Cardiac muscle cell (in vitro differentiated cells and primary cell): ENCODE data around the gene WDFY2. TPM values are rescaled to one million over a fixed set of nuclear protein-coding genes. Genes with fewer than 3 reads are reported as not detected.

Experiments
- DNase-seq, 2 donors: peaks; one replicate each; pipeline versions ENCODE4 v3.0.0 to v3.0.0-alpha.2; 2010 to 2017; ENCODE audit warnings: low read depth in 1 of 2, low spot score in 1 of 2
- H3K27ac ChIP-seq: fragments of 200-600 bp; sonication (generic); 2 replicates; pipeline ENCODE4 v1.5.1; 2016
- H3K27me3 ChIP-seq: fragments of 200-600 bp; sonication (generic); 2 replicates; pipeline ENCODE4 v1.6.0; 2016; ENCODE audit warnings: control low read depth
- H3K36me3 ChIP-seq: fragments of 200-600 bp; sonication (generic); 2 replicates; pipeline ENCODE4 v1.5.1; 2016; ENCODE audit warnings: control low read depth
- H3K4me1 ChIP-seq: fragments of 200-600 bp; sonication (generic); 2 replicates; pipeline ENCODE4 v1.8.1; 2017; ENCODE audit warnings: low read depth, mild to moderate bottlenecking, mixed run types
- H3K4me3 ChIP-seq: fragments of 200-600 bp; sonication (generic); 2 replicates; pipeline ENCODE4 v1.5.1; 2016; ENCODE audit warnings: mild to moderate bottlenecking
- H3K9me3 ChIP-seq: fragments of 200-600 bp; sonication (generic); 2 replicates; pipeline ENCODE4 v1.5.1; 2017; ENCODE audit warnings: low read depth, mild to moderate bottlenecking, control low read depth
- polyA plus RNA-seq: library from polyadenylated mRNA; unstranded; fragments of >200 nt; fragmentation: Nextera tagmentation; extraction: Ambion mirVana; gene quantifications from 2 replicates; pipeline ENCODE4 v1.2.1, GENCODE V29; 2016
- total RNA-seq: library from RNA; depleted of rRNA; stranded (reverse); fragments of >200 nt; gene quantifications from 2 replicates; pipeline ENCODE4 v1.2.3, GENCODE V29; 2016
- TF ChIP-seq, protein P1 (sequence below): IDR thresholded peaks from 2 replicates; pipeline ENCODE4 v1.5.1; 2012; ENCODE audit warnings: low read depth, mild to moderate bottlenecking, low read length

Gene WDFY2
- total and polyA plus RNA-seq, 2 experiments from 2014 or later = 9.1 to 20.4 TPM

DNA sequence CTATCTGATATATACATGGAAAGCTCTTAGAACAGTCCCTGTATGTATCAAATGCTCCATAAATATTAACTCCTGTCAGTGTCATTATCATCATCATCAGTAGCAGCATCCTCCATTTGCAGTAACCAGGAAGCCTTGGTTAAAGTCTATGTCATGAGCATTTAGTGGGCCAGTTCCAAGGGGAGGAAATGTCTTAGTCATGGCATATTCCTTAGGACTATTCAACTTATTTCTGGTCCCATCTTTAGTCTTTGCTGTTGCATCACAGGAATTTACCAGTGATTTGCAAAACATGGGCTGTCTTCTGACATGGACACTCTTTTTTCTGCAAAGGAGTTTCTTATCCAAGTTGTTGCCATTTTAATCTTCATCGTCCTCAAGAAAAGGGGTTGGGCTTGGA is 98.4 kb downstream of the WDFY2 start:
- Histone ChIP-seq H3K4me1 (no peaks in the 10 kb centered on the region), H3K27me3 (no peaks in the 10 kb centered on the region), H3K27ac (no peak overlapping the region), H3K9me3 (no peaks in the 10 kb centered on the region), H3K4me3 (no peak overlapping the region), H3K36me3 (no peaks in the 10 kb centered on the region)
- TF ChIP-seq, protein P1, sequence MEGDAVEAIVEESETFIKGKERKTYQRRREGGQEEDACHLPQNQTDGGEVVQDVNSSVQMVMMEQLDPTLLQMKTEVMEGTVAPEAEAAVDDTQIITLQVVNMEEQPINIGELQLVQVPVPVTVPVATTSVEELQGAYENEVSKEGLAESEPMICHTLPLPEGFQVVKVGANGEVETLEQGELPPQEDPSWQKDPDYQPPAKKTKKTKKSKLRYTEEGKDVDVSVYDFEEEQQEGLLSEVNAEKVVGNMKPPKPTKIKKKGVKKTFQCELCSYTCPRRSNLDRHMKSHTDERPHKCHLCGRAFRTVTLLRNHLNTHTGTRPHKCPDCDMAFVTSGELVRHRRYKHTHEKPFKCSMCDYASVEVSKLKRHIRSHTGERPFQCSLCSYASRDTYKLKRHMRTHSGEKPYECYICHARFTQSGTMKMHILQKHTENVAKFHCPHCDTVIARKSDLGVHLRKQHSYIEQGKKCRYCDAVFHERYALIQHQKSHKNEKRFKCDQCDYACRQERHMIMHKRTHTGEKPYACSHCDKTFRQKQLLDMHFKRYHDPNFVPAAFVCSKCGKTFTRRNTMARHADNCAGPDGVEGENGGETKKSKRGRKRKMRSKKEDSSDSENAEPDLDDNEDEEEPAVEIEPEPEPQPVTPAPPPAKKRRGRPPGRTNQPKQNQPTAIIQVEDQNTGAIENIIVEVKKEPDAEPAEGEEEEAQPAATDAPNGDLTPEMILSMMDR = no peak
- DNase-seq = no peak

DNA sequence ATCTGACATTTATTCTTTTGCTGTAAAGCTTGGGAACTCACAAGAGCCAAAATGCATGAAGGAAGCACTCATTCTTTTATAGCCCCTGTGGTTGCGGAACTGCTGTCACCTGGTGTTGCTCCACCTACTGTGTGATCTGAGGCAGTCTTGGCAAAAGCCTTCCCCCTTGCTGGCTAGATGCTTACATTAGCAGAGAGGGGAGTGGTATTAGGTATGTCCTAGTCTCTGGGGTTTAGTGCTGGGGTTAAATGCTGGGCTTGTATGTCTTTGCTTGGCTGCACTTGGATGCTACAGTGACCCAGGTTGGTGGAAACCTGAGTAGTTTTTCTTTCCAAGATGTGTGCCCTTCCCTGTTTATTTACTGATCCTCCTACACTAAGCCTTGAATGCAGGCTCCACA is 99.3 kb downstream of the WDFY2 start:
- Histone ChIP-seq H3K4me1 (no peaks in the 10 kb centered on the region), H3K36me3 (no peaks in the 10 kb centered on the region), H3K9me3 (no peaks in the 10 kb centered on the region), H3K4me3 (no peak overlapping the region), H3K27ac (no peak overlapping the region), H3K27me3 (no peaks in the 10 kb centered on the region)
- TF ChIP-seq, protein P1 = no peak
- no peak for DNase-seq

GRCh38 chr13:51684076-51684475 is 99.8 kb downstream of the WDFY2 start:
- peak in 1 of 2 donors; percentile 45 for DNase-seq
- no peak overlapping the region for H3K4me3 ChIP-seq
- H3K4me1 ChIP-seq = no peaks in the 10 kb centered on the region
- H3K27ac ChIP-seq = no peak overlapping the region
- H3K9me3 ChIP-seq = no peaks in the 10 kb centered on the region
- H3K36me3 ChIP-seq = no peaks in the 10 kb centered on the region
- H3K27me3 ChIP-seq = no peaks in the 10 kb centered on the region
- TF ChIP-seq, protein P1 = no peak

GRCh38 chr13:51687947-51688714 is 103.9 kb downstream of the WDFY2 start:
- H3K27me3 ChIP-seq = no peaks in the 10 kb centered on the region
- no peak overlapping the region for H3K27ac ChIP-seq
- H3K36me3 ChIP-seq = no peaks in the 10 kb centered on the region
- H3K4me3 ChIP-seq = no peak overlapping the region
- H3K9me3 ChIP-seq = no peaks in the 10 kb centered on the region
- H3K4me1 ChIP-seq = no peaks in the 10 kb centered on the region
- TF ChIP-seq, protein P1 = no peak
- DNase-seq = no peak

DNA sequence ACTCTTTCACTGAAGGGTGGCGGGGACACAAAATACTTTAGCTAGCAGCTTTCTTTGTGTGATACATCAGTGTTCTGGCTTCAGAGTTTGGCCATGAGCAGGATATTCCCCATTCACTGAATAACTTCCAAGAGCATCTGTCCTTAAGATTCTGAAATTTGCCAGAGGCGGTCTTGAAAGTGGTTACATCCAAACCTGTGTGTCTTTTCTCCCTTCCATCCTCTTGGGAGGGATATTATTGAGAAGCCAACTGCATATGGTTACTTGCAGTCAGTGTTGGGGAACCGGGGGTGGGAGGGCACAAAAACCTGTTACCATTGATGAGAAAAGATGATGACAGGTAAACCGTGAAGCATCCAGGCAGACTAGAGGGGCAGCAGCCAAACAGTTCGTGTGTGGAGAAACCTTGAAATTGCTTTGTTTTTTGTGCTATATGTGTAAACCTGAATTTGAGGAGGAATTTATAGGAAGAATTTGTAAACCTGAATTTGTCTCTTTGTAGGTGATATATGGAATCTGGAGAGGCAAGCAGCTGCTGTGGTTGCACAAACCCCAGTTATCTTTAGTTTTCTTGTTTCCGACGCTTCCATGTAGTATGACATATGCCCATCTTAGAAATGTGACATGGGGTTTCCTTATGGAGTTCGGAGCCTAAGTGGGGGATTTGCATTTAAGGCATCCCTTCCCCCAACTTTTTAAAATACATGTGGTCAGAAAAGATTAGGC is 104.8 kb downstream of the WDFY2 start:
- TF ChIP-seq, protein P1 = no peak
- H3K27ac ChIP-seq = no peak overlapping the region
- no peaks in the 10 kb centered on the region for H3K4me1 ChIP-seq
- no peaks in the 10 kb centered on the region for H3K9me3 ChIP-seq
- H3K4me3 ChIP-seq = no peak overlapping the region
- peak in 1 of 2 donors; percentile 15 for DNase-seq
- no peaks in the 10 kb centered on the region for H3K36me3 ChIP-seq
- no peaks in the 10 kb centered on the region for H3K27me3 ChIP-seq
